ENCODE data around the gene TMEM132D. TPM values are rescaled to one million over a fixed set of nuclear protein-coding genes. Genes with fewer than 3 reads are reported as not detected.

TMEM132D gene
- total RNA-seq, 1 donor from 2014 or later: 15.2 TPM

- Mint-ChIP-seq H3K4me1 (ENCODE audit: unreplicated experiment) (no peaks in the 10 kb centered on the region), H3K36me3 (ENCODE audit: unreplicated experiment) (no peaks in the 10 kb centered on the region), H3K4me3 (ENCODE audit: unreplicated experiment) (no peak overlapping the region), H3K9me3 (ENCODE audit: unreplicated experiment) (peaks cover 4% of the 10 kb centered on the region), H3K27ac (ENCODE audit: unreplicated experiment) (no peak overlapping the region), H3K27me3 (ENCODE audit: unreplicated experiment) (no peaks in the 10 kb centered on the region)
- TF ChIP-seq, protein P1, sequence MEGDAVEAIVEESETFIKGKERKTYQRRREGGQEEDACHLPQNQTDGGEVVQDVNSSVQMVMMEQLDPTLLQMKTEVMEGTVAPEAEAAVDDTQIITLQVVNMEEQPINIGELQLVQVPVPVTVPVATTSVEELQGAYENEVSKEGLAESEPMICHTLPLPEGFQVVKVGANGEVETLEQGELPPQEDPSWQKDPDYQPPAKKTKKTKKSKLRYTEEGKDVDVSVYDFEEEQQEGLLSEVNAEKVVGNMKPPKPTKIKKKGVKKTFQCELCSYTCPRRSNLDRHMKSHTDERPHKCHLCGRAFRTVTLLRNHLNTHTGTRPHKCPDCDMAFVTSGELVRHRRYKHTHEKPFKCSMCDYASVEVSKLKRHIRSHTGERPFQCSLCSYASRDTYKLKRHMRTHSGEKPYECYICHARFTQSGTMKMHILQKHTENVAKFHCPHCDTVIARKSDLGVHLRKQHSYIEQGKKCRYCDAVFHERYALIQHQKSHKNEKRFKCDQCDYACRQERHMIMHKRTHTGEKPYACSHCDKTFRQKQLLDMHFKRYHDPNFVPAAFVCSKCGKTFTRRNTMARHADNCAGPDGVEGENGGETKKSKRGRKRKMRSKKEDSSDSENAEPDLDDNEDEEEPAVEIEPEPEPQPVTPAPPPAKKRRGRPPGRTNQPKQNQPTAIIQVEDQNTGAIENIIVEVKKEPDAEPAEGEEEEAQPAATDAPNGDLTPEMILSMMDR (IDR thresholded peaks at IDR 0.05): no peak
- no peak for DNase-seq (ENCODE audit: extremely low spot score, unreplicated experiment)
These were observed 878.8 kb downstream of the TMEM132D start for GRCh38 chr12:129025055-129025454.
